Measurements from ENCODE around the gene GRM8. TPM values are rescaled to one million over a fixed set of nuclear protein-coding genes. Genes with fewer than 3 reads are reported as not detected.

GRM8 gene
- total RNA-seq, 1 experiment from 2014 or later, result 0.40 TPM

DNA sequence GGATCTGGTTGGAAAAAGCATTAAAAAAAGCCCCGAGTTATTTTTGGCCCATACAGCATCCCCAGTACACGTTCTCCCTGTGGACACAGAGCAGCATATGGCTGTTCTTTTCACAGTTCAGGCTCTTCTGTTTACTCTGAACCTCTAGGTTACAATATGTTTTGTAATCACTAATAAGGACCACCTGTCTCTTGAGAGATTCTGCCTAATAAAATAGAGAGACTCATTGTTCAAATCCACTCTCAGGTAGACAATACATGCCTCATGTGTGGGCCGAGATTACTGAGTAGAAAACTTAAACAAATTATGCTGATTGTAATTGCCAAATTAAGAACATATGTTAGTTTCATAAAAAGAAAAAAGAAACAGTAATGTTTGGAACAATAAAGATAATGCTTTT lies 647.7 kb downstream of the GRM8 start:
- H3K36me3 Mint-ChIP-seq (ENCODE audit: insufficient read depth, unreplicated experiment), result no peaks in the 10 kb centered on the region
- no peaks in the 10 kb centered on the region for H3K4me1 Mint-ChIP-seq (ENCODE audit: low read depth, unreplicated experiment)
- DNase-seq, result no peak
- H3K9me3 Mint-ChIP-seq (ENCODE audit: low read depth, unreplicated experiment), result no peaks in the 10 kb centered on the region
- H3K27me3 Mint-ChIP-seq (ENCODE audit: unreplicated experiment), result no peaks in the 10 kb centered on the region
- CTCF ChIA-PET, result no interaction called here
- no peak for TF ChIP-seq CTCF (IDR thresholded peaks at IDR 0.05; ENCODE audit: unreplicated experiment)
- BruUV-seq (replicated peaks), result no TSS peak
- intact Hi-C loops (cut with micrococcal nuclease; ENCODE audit: unreplicated experiment), result no loop called here
- no peak overlapping the region for H3K4me3 Mint-ChIP-seq (ENCODE audit: low read depth, unreplicated experiment)
- no peak overlapping the region for H3K27ac Mint-ChIP-seq (ENCODE audit: unreplicated experiment)

DNA sequence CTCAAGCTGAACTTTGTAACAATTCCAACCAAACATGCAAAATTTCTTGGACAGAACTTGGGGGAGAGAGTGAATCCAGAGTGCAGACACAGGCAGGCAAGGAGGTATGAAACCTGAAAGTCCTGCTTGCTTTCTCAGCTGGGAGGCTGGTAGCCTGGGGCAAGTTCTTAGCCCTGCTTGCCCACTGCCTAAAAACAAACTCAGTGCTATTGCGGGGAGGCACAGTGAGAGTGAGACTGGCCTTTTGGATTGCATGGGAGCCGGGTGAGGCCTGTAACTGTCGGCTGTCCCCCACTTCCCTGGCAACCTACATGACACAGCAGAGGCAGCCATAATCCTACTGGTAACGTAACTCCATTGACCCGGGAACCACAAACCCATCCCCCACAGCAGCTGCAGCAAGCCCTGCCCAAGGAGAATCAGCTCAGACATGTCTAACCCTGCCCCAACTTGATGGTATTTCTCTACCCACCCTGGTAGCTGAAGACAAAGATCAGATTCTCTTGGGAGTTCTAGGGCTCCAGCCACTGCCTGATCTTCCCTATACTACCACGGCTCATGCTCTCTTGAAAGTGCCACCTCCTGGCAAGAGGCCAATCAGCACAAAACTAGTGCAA lies 663.6 kb downstream of the GRM8 start:
- H3K36me3 Mint-ChIP-seq (ENCODE audit: insufficient read depth, unreplicated experiment), result no peaks in the 10 kb centered on the region
- H3K27ac Mint-ChIP-seq (ENCODE audit: unreplicated experiment), result no peak overlapping the region
- H3K27me3 Mint-ChIP-seq (ENCODE audit: unreplicated experiment), result no peaks in the 10 kb centered on the region
- H3K4me3 Mint-ChIP-seq (ENCODE audit: low read depth, unreplicated experiment), result no peak overlapping the region
- H3K9me3 Mint-ChIP-seq (ENCODE audit: low read depth, unreplicated experiment), result peaks cover 4% of the 10 kb centered on the region
- intact Hi-C loops (cut with micrococcal nuclease; ENCODE audit: unreplicated experiment), result no loop called here
- no peak for DNase-seq
- CTCF ChIA-PET, result no interaction called here
- no peak for TF ChIP-seq CTCF (IDR thresholded peaks at IDR 0.05; ENCODE audit: unreplicated experiment)
- H3K4me1 Mint-ChIP-seq (ENCODE audit: low read depth, unreplicated experiment), result peaks cover 9% of the 10 kb centered on the region
- no TSS peak for BruUV-seq (replicated peaks)

GRCh38 chr7:126578338-126578737 lies 674.4 kb downstream of the GRM8 start:
- no peak for TF ChIP-seq CTCF (IDR thresholded peaks at IDR 0.05; ENCODE audit: unreplicated experiment)
- intact Hi-C loops (cut with micrococcal nuclease; ENCODE audit: unreplicated experiment), result no loop called here
- Mint-ChIP-seq H3K36me3 (ENCODE audit: insufficient read depth, unreplicated experiment) (no peaks in the 10 kb centered on the region), H3K27me3 (ENCODE audit: unreplicated experiment) (no peaks in the 10 kb centered on the region), H3K4me3 (ENCODE audit: low read depth, unreplicated experiment) (no peak overlapping the region), H3K27ac (ENCODE audit: unreplicated experiment) (no peak overlapping the region), H3K4me1 (ENCODE audit: low read depth, unreplicated experiment) (peaks cover 9% of the 10 kb centered on the region), H3K9me3 (ENCODE audit: low read depth, unreplicated experiment) (no peaks in the 10 kb centered on the region)
- BruUV-seq (replicated peaks), result no TSS peak
- CTCF ChIA-PET, result no interaction called here
- DNase-seq, result no peak

DNA sequence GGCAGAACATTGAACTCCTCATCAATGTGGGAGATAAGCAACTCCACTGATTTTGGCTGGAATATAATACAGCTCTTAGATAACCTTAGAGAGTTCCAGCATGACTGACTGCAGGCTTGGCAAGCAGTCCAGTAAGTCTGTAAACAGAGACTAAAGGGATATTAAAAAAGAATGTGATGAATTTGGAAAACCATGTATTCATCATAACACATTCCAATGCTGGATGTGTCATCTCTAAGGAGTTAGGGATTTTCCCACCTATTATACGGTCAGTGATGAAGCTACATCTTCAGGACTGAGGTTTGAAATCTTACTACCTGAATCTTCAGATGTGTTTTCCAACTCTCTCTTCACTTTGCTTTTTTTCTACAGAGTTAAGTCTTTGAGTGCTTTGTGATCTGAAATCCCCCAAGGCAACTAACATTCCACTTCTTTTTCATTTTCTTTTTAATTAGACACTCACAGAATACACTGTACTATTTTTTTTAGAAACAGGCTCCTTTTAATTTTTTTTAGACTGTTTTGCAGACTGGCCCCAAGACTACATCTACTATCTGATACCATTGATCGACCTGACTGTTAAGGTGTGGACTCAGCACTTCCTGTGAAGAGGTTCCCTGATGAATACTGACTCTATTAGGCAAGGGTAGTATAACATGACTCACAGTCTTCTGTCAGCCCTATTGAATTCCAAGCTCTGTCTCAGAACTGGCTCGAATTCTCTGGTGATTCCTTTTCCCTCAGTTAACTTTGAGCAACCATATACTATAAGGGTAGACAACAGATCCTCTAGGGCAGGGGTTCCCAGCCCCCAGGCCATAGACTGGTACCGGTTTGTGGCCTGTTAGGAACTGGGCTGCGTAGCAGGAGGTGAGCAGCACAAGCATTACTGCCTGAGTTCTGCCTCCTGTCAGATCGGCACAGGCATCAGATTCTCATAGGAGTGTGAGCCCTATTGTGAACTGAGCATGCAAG lies 678.2 kb downstream of the GRM8 start:
- no TSS peak for BruUV-seq (replicated peaks)
- Mint-ChIP-seq H3K27ac (ENCODE audit: unreplicated experiment) (no peak overlapping the region), H3K27me3 (ENCODE audit: unreplicated experiment) (no peaks in the 10 kb centered on the region), H3K9me3 (ENCODE audit: low read depth, unreplicated experiment) (peaks cover 3% of the 10 kb centered on the region), H3K36me3 (ENCODE audit: insufficient read depth, unreplicated experiment) (no peaks in the 10 kb centered on the region), H3K4me3 (ENCODE audit: low read depth, unreplicated experiment) (no peak overlapping the region), H3K4me1 (ENCODE audit: low read depth, unreplicated experiment) (peaks cover 9% of the 10 kb centered on the region)
- TF ChIP-seq CTCF (IDR thresholded peaks at IDR 0.05; ENCODE audit: unreplicated experiment), result no peak
- DNase-seq, result peak; percentile 7
- CTCF ChIA-PET, result interaction anchor here (0.6 kb wide), 1 partner anchor 114 kb away, joined by 3 read pairs; no protein-coding TSS in a partner anchor
- intact Hi-C loops (cut with micrococcal nuclease; ENCODE audit: unreplicated experiment), result no loop called here
